Heart left ventricle (tissue), 13 donors: ENCODE data around the gene FAAP20.

ENCODE experiments used
- CTCF ChIP-seq, 12 donors: fragments of 200-600 bp; sonication (generic) in 4 of 12; IDR thresholded peaks; one replicate each; pipeline versions ENCODE4 v1.5.0 to v1.8.0; 2018 to 2022; ENCODE audit warnings: antibody characterized with exemption in 12 of 12, mild to moderate bottlenecking in 5 of 12
- POLR2A ChIP-seq, 2 donors: fragments of 450-650 bp; IDR thresholded peaks; one replicate each; pipeline ENCODE4 v1.6.1; 2017; ENCODE audit warnings: antibody characterized with exemption in 2 of 2, mild to moderate bottlenecking in 2 of 2, moderate library complexity in 2 of 2
- donor health status: ischemic (EF 13 %, LVEDD 7.1; RV severe dilation, severe dysfunction).
- donor health status: DM: no; HTN: yes; CAD: no.
- donor health status: DM: no; HTN: no; CAD: no.
- donor health status: ischemic (EF 25% LVEDD 6.9; RV normal size, moderate dysfunction).
- donor health status: ischemic (EF 25% LVEDD 5.7; RV mildly dilated, moderate dysfunction).
- donor health status: ischemic (EF 35%, LVEDD 5.7; RV mildly dilated, moderate dysfunction).
- donor health status: nonischemic (EF 11% LVEDD 7.7; RV severe dilation, severe dysfunction).
- donor health status: DM: yes; HTN: yes; CAD: no.
- donor health status: PGD.
- donor health status: ischemic (EF 29% LVEDD 5.4; RV normal size, mild dysfunction).
- donor health status: nonischemic (EF 23%, LVEDD 6.1; RV moderate dilation, normal function).

- TF ChIP-seq CTCF (IDR thresholded peaks at IDR 0.05) (no peak), POLR2A (IDR thresholded peaks at IDR 0.05) (no peak)
Measured at GRCh38 chr1:2221271-2221670, 26.7 kb upstream of the FAAP20 start.
